Measurements from ENCODE around the gene BHLHE23. TPM values are rescaled to one million over a fixed set of nuclear protein-coding genes. Genes with fewer than 3 reads are reported as not detected.

Gene BHLHE23
- total RNA-seq, 4 donors from 2014 or later: not detected

DNA sequence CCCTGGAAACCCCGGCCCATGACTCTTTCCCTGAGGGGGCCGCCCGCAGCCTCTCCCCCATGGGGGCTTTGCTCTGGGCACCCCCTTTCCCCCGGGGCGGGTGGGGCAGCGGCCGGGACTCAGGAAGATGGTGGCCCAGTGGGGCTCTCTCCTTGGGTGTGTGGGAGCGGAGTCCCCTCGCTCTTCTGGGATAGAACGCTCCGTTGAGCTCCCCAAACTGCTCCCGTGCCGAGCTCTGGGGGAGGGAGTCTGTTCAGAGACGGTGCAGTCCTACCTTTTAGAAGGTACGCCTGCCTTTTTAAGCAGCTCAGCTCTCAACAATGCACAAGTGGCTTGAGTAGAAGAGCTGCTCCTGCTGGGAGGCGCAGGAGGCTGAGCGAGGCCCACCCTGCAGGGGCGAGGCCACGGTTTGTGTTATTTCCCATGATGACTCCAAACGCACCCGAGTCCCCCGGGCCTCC, 21.7 kb upstream of the BHLHE23 start:
- no peaks in the 10 kb centered on the region for H3K4me1 ChIP-seq
- H3K27me3 ChIP-seq: peaks cover 8% of the 10 kb centered on the region
- DNase-seq: no peak
- H3K9me3 ChIP-seq: no peaks in the 10 kb centered on the region
- H3K36me3 ChIP-seq: no peaks in the 10 kb centered on the region
- TF ChIP-seq, protein P1, sequence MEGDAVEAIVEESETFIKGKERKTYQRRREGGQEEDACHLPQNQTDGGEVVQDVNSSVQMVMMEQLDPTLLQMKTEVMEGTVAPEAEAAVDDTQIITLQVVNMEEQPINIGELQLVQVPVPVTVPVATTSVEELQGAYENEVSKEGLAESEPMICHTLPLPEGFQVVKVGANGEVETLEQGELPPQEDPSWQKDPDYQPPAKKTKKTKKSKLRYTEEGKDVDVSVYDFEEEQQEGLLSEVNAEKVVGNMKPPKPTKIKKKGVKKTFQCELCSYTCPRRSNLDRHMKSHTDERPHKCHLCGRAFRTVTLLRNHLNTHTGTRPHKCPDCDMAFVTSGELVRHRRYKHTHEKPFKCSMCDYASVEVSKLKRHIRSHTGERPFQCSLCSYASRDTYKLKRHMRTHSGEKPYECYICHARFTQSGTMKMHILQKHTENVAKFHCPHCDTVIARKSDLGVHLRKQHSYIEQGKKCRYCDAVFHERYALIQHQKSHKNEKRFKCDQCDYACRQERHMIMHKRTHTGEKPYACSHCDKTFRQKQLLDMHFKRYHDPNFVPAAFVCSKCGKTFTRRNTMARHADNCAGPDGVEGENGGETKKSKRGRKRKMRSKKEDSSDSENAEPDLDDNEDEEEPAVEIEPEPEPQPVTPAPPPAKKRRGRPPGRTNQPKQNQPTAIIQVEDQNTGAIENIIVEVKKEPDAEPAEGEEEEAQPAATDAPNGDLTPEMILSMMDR (IDR thresholded peaks at IDR 0.05): no peak
- TF ChIP-seq POLR2A (IDR thresholded peaks at IDR 0.05): no peak
- no peak overlapping the region for H3K4me3 ChIP-seq (replicated peaks in 1 of 3)
- WGBS, 2 donors: 3 to 17% methylated on average over 11 to 21 of the region's 22 CpGs
- no peak overlapping the region for H3K27ac ChIP-seq
- intact Hi-C loops (cut with DNase I): no loop called here

DNA sequence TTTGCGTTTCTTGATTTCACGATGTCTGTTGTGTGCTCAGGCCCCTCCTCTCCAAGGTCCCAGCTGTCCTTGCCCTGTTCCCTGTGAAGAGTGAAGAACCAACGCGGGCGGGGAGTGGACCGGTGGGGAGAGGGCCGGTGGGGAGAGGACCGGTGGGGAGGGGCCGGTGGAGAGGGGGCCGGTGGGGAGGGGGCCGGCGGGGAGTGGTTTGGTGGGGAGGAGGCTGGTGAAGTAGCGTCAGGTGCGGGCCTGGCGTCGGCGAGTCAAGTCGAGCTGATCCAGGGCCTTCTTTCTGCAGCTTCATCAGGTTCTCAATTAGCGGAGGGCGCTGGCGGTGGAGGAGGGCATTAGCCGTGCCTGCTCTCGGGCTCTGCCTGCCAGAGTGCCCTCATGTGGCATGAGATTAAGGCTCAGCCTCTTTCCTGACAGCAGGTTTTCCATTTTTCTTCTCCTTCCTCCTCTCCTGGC, 21.2 kb upstream of the BHLHE23 start:
- H3K4me3 ChIP-seq (replicated peaks in 1 of 3): no peak overlapping the region
- 2 to 13% methylated on average over 8 to 18 of the region's 23 CpGs for WGBS, 2 donors
- no peaks in the 10 kb centered on the region for H3K36me3 ChIP-seq
- no peak overlapping the region for H3K27ac ChIP-seq
- TF ChIP-seq, protein P1 (IDR thresholded peaks at IDR 0.05): no peak
- no peak for TF ChIP-seq POLR2A (IDR thresholded peaks at IDR 0.05)
- no peak for DNase-seq
- intact Hi-C loops (cut with DNase I): no loop called here
- no peaks in the 10 kb centered on the region for H3K4me1 ChIP-seq
- H3K27me3 ChIP-seq: peaks cover 8% of the 10 kb centered on the region
- no peaks in the 10 kb centered on the region for H3K9me3 ChIP-seq

DNA sequence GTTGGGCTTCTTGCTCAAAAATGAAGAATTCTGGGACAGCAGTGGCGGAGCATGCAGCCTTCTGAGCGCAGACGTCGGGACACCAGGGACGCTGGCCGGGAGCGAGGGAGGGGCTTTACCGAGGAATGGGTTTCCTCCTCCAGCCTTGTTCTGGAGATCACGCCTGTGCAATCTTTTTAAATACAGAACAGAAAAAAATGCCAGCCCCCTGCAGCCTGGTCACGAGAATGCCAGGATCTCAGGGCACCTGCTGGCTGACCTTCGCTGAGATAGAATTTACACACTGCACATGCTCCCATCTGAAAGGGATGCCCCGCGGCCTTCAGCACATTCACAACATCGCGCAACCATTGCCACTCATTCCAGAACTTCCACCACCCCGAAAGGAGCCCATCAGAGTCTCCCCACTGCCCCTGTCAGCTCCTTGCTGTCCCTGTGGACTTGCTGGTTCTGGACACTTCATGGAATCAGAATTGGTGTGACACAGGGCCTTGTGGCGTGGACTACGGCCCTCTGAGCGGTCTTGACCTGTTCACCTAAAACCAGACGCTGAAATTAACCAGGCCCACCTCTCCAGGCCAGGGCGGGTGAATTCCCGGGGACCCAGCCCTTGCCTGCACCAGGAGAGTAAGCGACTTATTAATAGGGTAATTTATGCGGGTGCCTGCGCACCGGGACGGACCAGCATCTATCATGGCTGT, 20.6 kb upstream of the BHLHE23 start:
- no peak for DNase-seq
- WGBS, 2 donors: 48 to 63% methylated on average over 27 of the region's 27 CpGs
- Histone ChIP-seq H3K9me3 (no peaks in the 10 kb centered on the region), H3K36me3 (no peaks in the 10 kb centered on the region), H3K27me3 (peaks cover 8% of the 10 kb centered on the region), H3K4me1 (no peaks in the 10 kb centered on the region), H3K4me3 (replicated peaks in 1 of 3) (no peak overlapping the region), H3K27ac (no peak overlapping the region)
- intact Hi-C loops (cut with DNase I): no loop called here
- TF ChIP-seq, protein P1 (IDR thresholded peaks at IDR 0.05): no peak
- TF ChIP-seq POLR2A (IDR thresholded peaks at IDR 0.05): no peak

DNA sequence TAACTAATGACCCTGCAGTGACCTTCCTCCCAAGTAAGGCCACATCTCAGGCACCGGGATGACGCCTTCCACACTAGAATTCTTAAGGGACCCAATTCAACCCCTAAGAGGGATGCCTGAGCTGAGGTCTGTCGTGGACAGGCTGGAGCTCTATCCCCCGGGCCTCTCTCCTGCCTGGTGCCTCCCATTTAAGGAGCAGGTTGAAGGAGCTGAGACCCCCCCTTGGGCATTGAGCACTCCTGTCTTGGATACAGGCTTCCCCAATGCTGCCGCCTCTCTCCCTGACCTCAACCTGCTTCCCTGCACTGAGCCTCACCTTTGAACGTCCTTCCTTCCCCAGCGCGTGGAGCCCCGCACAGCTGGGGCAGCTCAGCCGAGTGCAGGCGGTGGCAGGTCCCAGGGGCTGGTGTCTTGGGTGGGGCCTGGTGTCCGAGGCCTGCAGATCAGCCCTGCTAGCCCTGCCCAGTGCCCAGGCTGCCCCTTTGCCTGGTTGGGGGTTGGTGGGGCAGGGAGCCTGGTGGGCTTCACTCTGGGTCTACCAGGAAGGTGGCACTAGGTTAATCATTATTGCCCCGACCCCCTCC, 19.9 kb upstream of the BHLHE23 start:
- H3K27me3 ChIP-seq: peaks cover 8% of the 10 kb centered on the region
- no peaks in the 10 kb centered on the region for H3K4me1 ChIP-seq
- TF ChIP-seq, protein P1 (IDR thresholded peaks at IDR 0.05): no peak
- 75 to 78% methylated on average over 5 to 11 of the region's 13 CpGs for WGBS, 2 donors
- no peak for DNase-seq
- H3K9me3 ChIP-seq: no peaks in the 10 kb centered on the region
- H3K4me3 ChIP-seq (replicated peaks in 1 of 3): no peak overlapping the region
- intact Hi-C loops (cut with DNase I): no loop called here
- no peaks in the 10 kb centered on the region for H3K36me3 ChIP-seq
- no peak overlapping the region for H3K27ac ChIP-seq

Data from thyroid gland (tissue), 4 donors.